Cardiac muscle cell (in vitro differentiated cells and primary cell): Measurements from ENCODE around the gene KIF18B. TPM values are rescaled to one million over a fixed set of nuclear protein-coding genes. Genes with fewer than 3 reads are reported as not detected.

Experiments used
- DNase-seq, 2 donors: peaks; one replicate each; pipeline versions ENCODE4 v3.0.0 to v3.0.0-alpha.2; 2010 to 2017; ENCODE audit warnings: low read depth in 1 of 2, low spot score in 1 of 2
- H3K27ac ChIP-seq: fragments of 200-600 bp; sonication (generic); 2 replicates; pipeline ENCODE4 v1.5.1; 2016
- H3K27me3 ChIP-seq: fragments of 200-600 bp; sonication (generic); 2 replicates; pipeline ENCODE4 v1.6.0; 2016; ENCODE audit warnings: control low read depth
- H3K36me3 ChIP-seq: fragments of 200-600 bp; sonication (generic); 2 replicates; pipeline ENCODE4 v1.5.1; 2016; ENCODE audit warnings: control low read depth
- H3K4me1 ChIP-seq: fragments of 200-600 bp; sonication (generic); 2 replicates; pipeline ENCODE4 v1.8.1; 2017; ENCODE audit warnings: low read depth, mild to moderate bottlenecking, mixed run types
- H3K4me3 ChIP-seq: fragments of 200-600 bp; sonication (generic); 2 replicates; pipeline ENCODE4 v1.5.1; 2016; ENCODE audit warnings: mild to moderate bottlenecking
- H3K9me3 ChIP-seq: fragments of 200-600 bp; sonication (generic); 2 replicates; pipeline ENCODE4 v1.5.1; 2017; ENCODE audit warnings: low read depth, mild to moderate bottlenecking, control low read depth
- CTCF ChIP-seq: IDR thresholded peaks from 2 replicates; pipeline ENCODE4 v1.5.1; 2012; ENCODE audit warnings: low read depth, mild to moderate bottlenecking, low read length
- polyA plus RNA-seq: library from polyadenylated mRNA; unstranded; fragments of >200 nt; fragmentation: Nextera tagmentation; extraction: Ambion mirVana; gene quantifications from 2 replicates; pipeline ENCODE4 v1.2.1, GENCODE V29; 2016
- total RNA-seq: library from RNA; depleted of rRNA; stranded (reverse); fragments of >200 nt; gene quantifications from 2 replicates; pipeline ENCODE4 v1.2.3, GENCODE V29; 2016

KIF18B gene
- total and polyA plus RNA-seq, 2 experiments from 2014 or later, result 4.1 to 21.1 TPM

GRCh38 chr17:44976206-44976605 lies 28.6 kb upstream of the KIF18B start:
- Histone ChIP-seq H3K27ac (peak overlapping the region; percentile 93), H3K4me1 (peaks cover 51% of the 10 kb centered on the region), H3K27me3 (no peaks in the 10 kb centered on the region), H3K4me3 (no peak overlapping the region), H3K36me3 (no peaks in the 10 kb centered on the region), H3K9me3 (no peaks in the 10 kb centered on the region)
- no peak for DNase-seq
- TF ChIP-seq CTCF, result no peak

GRCh38 chr17:44972953-44973352 lies 25.4 kb upstream of the KIF18B start:
- Histone ChIP-seq H3K27me3 (peaks cover under 1% of the 10 kb centered on the region), H3K9me3 (no peaks in the 10 kb centered on the region), H3K27ac (no peak overlapping the region), H3K4me1 (peaks cover 30% of the 10 kb centered on the region), H3K4me3 (no peak overlapping the region), H3K36me3 (no peaks in the 10 kb centered on the region)
- peak in 1 of 2 donors; percentile 67 for DNase-seq
- TF ChIP-seq CTCF, result no peak

GRCh38 chr17:44971776-44972483 lies 24.4 kb upstream of the KIF18B start:
- TF ChIP-seq CTCF, result no peak
- H3K27me3 ChIP-seq, result peaks cover 10% of the 10 kb centered on the region

GRCh38 chr17:44970136-44970741 lies 22.7 kb upstream of the KIF18B start:
- Histone ChIP-seq H3K9me3 (no peaks in the 10 kb centered on the region), H3K4me3 (peak overlapping the region; percentile 48), H3K27ac (peak overlapping the region; percentile 62), H3K36me3 (no peaks in the 10 kb centered on the region), H3K27me3 (peaks cover 27% of the 10 kb centered on the region), H3K4me1 (peaks cover 10% of the 10 kb centered on the region)
- peak; percentile 44 to 60 for DNase-seq
- no peak for TF ChIP-seq CTCF

More at GRCh38 chr17:44971776-44972483, 24.4 kb upstream of the KIF18B start:
- Histone ChIP-seq H3K36me3 (no peaks in the 10 kb centered on the region), H3K4me3 (no peak overlapping the region), H3K4me1 (peaks cover 20% of the 10 kb centered on the region), H3K9me3 (no peaks in the 10 kb centered on the region), H3K27ac (peak overlapping the region; percentile 11)
- no peak for DNase-seq

- H3K27me3 ChIP-seq, result peaks cover 32% of the 10 kb centered on the region
- H3K4me3 ChIP-seq, result peak overlapping the region; percentile 48
Measured at GRCh38 chr17:44969144-44969780, 21.7 kb upstream of the KIF18B start.

More at GRCh38 chr17:44969144-44969780, 21.7 kb upstream of the KIF18B start:
- no peaks in the 10 kb centered on the region for H3K9me3 ChIP-seq
- no peak overlapping the region for H3K27ac ChIP-seq
- H3K36me3 ChIP-seq, result no peaks in the 10 kb centered on the region
- TF ChIP-seq CTCF, result no peak
- peaks cover 10% of the 10 kb centered on the region for H3K4me1 ChIP-seq
- DNase-seq, result no peak
